HG02588 (cell line): ENCODE measurements around the gene NTSR2.

Experiments used
- ATAC-seq: cut with Tn5 transposase; IDR thresholded peaks from one replicate; pipeline ENCODE4 v1.9.1; 2021; ENCODE audit warnings: mild to moderate bottlenecking, moderate library complexity; ENCODE audit not compliant: unreplicated experiment

The NTSR2 gene

GRCh38 chr2:11669454-11670291, at the start of gene NTSR2:
NTSR2 (minus strand) TSS chr2:11670195; CDS start chr2:11670129, 66 bp downstream.
- ATAC-seq, result no peak

- no peak for ATAC-seq
These were observed 49.4 kb upstream of the NTSR2 start for GRCh38 chr2:11719230-11719977.

- no peak for ATAC-seq
These were observed 48.6 kb upstream of the NTSR2 start for GRCh38 chr2:11718606-11719005.

- ATAC-seq, result no peak
These were observed 47.6 kb upstream of the NTSR2 start for GRCh38 chr2:11717623-11718022.

- ATAC-seq, result no peak
These were observed 46.8 kb upstream of the NTSR2 start for GRCh38 chr2:11716689-11717321.

- no peak for ATAC-seq
These were observed 46.1 kb upstream of the NTSR2 start for GRCh38 chr2:11715987-11716652.

GRCh38 chr2:11713815-11714214, 43.8 kb upstream of the NTSR2 start:
- ATAC-seq, result no peak

- ATAC-seq, result no peak
These were observed 42.9 kb upstream of the NTSR2 start for GRCh38 chr2:11712866-11713265.

GRCh38 chr2:11711751-11712150, 41.8 kb upstream of the NTSR2 start:
- ATAC-seq, result no peak

GRCh38 chr2:11711354-11711716, 41.3 kb upstream of the NTSR2 start:
- no peak for ATAC-seq

GRCh38 chr2:11710632-11711353, 40.8 kb upstream of the NTSR2 start:
- ATAC-seq, result no peak

- ATAC-seq, result no peak
These were observed 40.2 kb upstream of the NTSR2 start for GRCh38 chr2:11710210-11710609.

GRCh38 chr2:11709293-11709692, 39.3 kb upstream of the NTSR2 start:
- no peak for ATAC-seq

GRCh38 chr2:11708106-11708505, 38.1 kb upstream of the NTSR2 start:
- ATAC-seq, result no peak

- ATAC-seq, result no peak
These were observed 35.7 kb upstream of the NTSR2 start for GRCh38 chr2:11705711-11706110.

- no peak for ATAC-seq
These were observed 35.1 kb upstream of the NTSR2 start for GRCh38 chr2:11705063-11705462.

GRCh38 chr2:11703700-11704099, 33.7 kb upstream of the NTSR2 start:
- ATAC-seq, result no peak

- no peak for ATAC-seq
These were observed 33.0 kb upstream of the NTSR2 start for GRCh38 chr2:11702946-11703345.

- ATAC-seq, result no peak
These were observed 31.8 kb upstream of the NTSR2 start for GRCh38 chr2:11701751-11702301.

- ATAC-seq, result no peak
These were observed 31.2 kb upstream of the NTSR2 start for GRCh38 chr2:11701206-11701605.
